22Rv1 (cell line): Measurements from ENCODE around the gene ECEL1.

Source experiments
- CTCF ChIP-seq: fragments of 450-650 bp; IDR thresholded peaks from 2 replicates; pipeline ENCODE4 v1.5.1; 2017; ENCODE audit warnings: mild to moderate bottlenecking
- ZFX ChIP-seq: fragments of 450-650 bp; IDR thresholded peaks from 2 replicates; pipeline ENCODE4 v1.6.1; 2017; ENCODE audit warnings: antibody characterized with exemption, borderline replicate concordance

- TF ChIP-seq CTCF, result no peak
- no peak for TF ChIP-seq ZFX
These were observed 23.8 kb upstream of the ECEL1 start for GRCh38 chr2:232511336-232511890.
